ENCODE results near the gene ITGA8.

Gene ITGA8

DNA sequence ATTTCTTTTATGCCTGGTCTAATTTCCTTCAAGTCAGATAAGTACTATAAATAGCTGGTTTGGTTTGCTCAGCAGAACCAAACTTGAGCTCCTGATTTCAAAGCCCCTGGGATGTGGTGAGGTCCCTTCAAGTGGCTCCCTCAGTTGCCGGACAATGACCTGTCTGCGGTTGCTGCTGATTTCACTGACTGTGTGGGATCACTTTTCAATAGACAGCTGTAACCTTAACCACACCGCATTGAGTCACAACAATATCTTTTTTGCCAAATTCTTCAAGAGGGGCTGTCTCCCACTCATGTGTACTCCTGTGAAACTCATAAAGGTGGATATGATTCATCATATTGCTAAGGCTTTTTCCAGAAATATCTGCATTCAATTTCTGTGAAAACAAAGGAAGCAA lies 23.1 kb upstream of the ITGA8 start:
- Histone ChIP-seq H3K4me3 (no peak overlapping the region), H3K27ac (no peak overlapping the region)
- TF ChIP-seq CTCF (IDR thresholded peaks at IDR 0.05), result no peak
- DNase-seq (ENCODE audit: low spot score), result no peak

DNA sequence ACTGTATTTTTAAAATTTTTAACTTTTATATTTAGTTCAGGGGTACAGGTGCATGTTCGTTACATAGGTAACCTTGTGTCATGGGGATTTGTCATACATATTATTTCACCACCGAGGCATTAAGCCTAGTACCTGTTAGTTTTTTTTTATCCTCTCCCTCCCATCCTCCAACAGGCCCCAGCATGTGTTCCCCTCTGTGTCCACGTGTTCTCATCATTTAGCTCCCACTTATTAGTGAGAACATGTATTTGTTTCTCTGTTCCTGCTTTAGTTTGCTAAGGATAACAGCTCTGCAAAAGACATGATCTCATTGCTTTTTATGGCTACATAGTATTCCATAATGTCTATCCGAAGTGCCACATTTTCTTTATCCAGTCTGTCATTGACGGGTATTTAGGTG lies 22.4 kb upstream of the ITGA8 start:
- Histone ChIP-seq H3K27ac (no peak overlapping the region), H3K4me3 (no peak overlapping the region)
- TF ChIP-seq CTCF (IDR thresholded peaks at IDR 0.05), result no peak
- no peak for DNase-seq (ENCODE audit: low spot score)

DNA sequence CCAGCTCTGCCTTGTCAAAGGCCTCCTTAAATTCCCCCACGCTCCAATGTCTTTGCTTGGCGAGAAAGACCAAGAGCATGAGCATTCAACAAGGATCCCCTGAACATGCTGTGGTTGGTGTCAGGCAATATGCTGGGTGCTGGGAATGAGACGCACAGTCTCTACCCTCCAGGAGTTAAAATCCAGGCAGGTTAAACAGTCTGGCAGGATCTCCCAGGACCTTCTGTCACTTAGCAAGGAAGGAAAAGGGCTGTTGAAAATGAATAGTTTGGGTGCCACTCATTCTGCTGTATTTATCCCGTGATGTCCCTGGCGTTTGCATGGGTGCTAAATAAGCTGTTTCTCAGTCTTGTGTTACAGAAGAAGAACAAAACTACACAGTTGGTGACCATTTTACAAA lies 21.9 kb upstream of the ITGA8 start:
- Histone ChIP-seq H3K27ac (no peak overlapping the region), H3K4me3 (no peak overlapping the region)
- no peak for DNase-seq (ENCODE audit: low spot score)
- TF ChIP-seq CTCF (IDR thresholded peaks at IDR 0.05), result no peak

DNA sequence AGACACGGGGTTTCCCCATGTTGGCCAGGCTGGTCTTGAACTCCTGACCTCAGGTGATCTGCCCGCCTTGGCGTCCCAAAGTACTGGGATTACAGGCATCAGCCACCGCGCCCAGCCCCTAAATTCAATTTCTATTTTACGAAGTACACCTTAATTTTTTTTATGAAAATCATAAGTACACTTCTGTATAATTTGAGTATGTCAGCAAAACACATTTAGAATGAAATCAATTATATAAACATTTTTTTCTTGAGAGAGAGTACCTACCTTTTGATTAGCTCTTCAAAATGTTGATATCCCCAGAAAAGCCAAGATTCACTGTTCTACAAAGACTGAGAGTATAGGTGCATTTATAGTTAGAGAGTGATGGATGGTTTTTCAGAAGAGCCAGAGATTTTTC lies 20.5 kb upstream of the ITGA8 start:
- no peak overlapping the region for H3K4me3 ChIP-seq
- H3K27ac ChIP-seq, result no peak overlapping the region
- TF ChIP-seq CTCF (IDR thresholded peaks at IDR 0.05), result no peak
- DNase-seq (ENCODE audit: low spot score), result no peak

DNA sequence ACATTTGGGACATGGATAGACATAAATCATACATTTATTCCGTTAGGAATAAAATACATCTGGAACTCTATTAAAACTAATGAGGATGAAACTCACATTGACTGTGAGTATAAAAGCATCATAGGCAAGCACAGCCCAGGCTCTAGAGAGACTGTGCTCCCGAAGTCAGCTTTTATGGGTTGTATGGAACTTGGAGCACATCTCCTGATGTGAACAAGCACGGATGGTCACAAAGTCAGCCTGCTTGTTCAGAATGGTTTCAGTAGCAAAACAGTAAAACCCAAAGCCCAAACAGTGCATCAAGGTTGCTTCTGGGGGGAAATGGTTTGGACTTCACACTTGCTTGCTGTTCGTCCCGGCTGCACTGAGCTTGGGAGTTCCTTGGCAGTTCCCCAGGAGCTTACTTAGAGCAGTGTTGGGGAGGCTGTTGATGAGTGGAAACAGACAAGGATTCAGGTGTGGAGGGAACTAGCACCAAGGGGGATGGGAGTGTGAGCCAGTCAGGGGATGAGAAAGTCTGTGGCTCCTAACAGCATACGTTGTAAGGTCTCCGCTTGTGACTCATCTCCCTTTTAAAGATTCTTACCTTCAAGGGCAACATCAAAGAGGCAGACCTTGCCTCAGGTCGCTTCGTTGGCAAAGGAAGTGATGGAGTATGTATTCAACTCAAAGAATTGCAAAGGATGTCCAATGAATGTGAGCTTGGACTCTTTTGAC lies 19.7 kb upstream of the ITGA8 start:
- no peak for DNase-seq (ENCODE audit: low spot score)
- Histone ChIP-seq H3K27ac (peak overlapping the region; percentile 42 to 67), H3K4me3 (no peak overlapping the region)
- no peak for TF ChIP-seq CTCF (IDR thresholded peaks at IDR 0.05)

GRCh38 chr10:15738270-15738925 lies 18.7 kb upstream of the ITGA8 start:
- peak overlapping the region; percentile 67 to 83 for H3K27ac ChIP-seq
- DNase-seq (ENCODE audit: low spot score), result no peak

More at GRCh38 chr10:15738270-15738925, 18.7 kb upstream of the ITGA8 start:
- TF ChIP-seq CTCF (IDR thresholded peaks at IDR 0.05), result no peak
- peak overlapping the region; percentile 42 for H3K4me3 ChIP-seq

All from coronary artery (tissue), 2 donors.